GM21447 (cell line): ENCODE results near the gene MAPK10.
"Not testable (repeated sequence)": the region's sequence is repeated elsewhere in the genome, so short reads cannot be mapped to it uniquely, and the experiment has no call there.

Experiments used
- ATAC-seq: cut with Tn5 transposase; IDR thresholded peaks from one replicate; pipeline ENCODE4 v1.9.1; 2021; ENCODE audit not compliant: unreplicated experiment

MAPK10 gene

GRCh38 chr4:86043755-86044592 is 315.9 kb downstream of the MAPK10 start:
- ATAC-seq = no peak

GRCh38 chr4:86038037-86038436 is 321.8 kb downstream of the MAPK10 start:
- ATAC-seq = no peak

GRCh38 chr4:86036736-86037135 is 323.1 kb downstream of the MAPK10 start:
- ATAC-seq = no peak

DNA sequence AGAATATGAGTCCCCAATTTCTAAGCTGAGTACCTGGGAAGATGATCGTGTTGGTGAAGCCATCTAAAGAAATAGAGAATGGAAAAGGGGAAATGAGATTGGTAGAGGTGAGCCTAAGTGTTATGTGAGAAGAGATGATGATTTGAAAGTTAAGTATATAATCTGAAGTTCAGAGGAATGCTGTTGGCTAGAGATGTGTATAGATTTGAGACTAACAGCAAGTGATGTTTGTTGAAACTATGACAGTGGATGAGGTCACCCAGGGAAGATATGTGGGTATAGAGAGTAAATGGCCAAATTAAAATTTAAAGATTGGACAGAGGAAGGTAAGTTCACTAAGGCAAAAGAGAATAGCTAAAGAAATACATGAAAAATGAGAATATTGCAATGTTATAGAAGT is 324.2 kb downstream of the MAPK10 start:
- no peak for ATAC-seq

DNA sequence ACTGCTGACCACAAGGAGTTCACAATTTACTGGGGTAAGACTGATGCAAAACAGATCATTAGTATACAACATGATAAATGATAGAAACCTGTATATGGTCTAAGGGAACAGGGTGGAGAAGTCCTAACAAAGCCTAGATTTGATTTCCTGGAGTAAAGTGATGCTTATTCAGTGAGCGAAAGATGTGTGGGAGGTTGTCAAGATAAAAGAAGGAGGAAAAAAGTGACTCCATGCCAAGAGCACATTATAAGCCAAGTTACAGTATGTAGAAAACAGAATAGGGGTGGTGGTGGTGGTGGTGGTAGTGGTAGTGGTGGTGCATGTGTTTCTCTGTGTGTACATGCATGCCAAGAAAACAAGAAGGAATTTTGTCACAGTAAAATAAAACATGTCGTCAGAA is 325.2 kb downstream of the MAPK10 start:
- ATAC-seq = no peak

- ATAC-seq = no peak
Observed at GRCh38 chr4:86033171-86033570, 326.7 kb downstream of the MAPK10 start.

- ATAC-seq = no peak
Observed at GRCh38 chr4:86032476-86033022, 327.3 kb downstream of the MAPK10 start.

GRCh38 chr4:86031927-86032326 is 327.9 kb downstream of the MAPK10 start:
- no peak for ATAC-seq

DNA sequence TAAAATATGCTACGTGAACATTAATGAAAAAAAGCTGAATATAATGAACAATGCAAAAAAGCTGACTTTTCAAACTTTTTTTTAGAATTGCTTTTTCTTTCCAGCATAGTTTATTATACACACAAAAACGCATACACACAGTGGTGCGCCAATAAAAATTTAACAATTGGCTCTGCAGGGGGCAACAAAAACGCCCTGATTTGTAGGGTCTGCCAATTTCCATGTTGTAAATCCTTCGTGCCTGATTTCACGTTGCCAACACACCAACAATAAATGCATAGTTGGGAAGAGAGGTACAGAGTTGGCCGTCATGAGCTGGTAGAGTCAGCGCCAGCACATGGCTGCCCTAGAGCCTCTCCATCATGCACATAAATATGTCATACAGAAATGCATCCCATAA is 333.1 kb downstream of the MAPK10 start:
- ATAC-seq = no peak

GRCh38 chr4:86021671-86022070 is 338.2 kb downstream of the MAPK10 start:
- ATAC-seq = not testable (repeated sequence)

DNA sequence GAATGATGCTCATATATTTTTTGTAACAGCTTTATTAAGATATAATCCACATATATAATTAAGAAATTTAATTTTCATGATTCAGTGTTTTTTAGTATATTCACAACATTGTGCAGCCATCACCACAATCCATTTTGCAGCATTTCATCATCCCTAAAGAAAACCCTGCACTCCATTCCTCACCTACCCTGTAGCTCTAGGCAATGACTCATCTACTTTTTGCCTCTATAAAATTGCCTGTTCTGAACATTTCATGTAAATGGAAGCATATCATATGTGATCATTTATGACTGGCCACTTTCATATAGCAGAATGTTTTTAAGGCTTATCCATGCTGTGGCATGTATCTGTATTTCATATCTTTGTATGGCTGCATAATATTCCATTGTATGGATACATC is 339.9 kb downstream of the MAPK10 start:
- no peak for ATAC-seq

DNA sequence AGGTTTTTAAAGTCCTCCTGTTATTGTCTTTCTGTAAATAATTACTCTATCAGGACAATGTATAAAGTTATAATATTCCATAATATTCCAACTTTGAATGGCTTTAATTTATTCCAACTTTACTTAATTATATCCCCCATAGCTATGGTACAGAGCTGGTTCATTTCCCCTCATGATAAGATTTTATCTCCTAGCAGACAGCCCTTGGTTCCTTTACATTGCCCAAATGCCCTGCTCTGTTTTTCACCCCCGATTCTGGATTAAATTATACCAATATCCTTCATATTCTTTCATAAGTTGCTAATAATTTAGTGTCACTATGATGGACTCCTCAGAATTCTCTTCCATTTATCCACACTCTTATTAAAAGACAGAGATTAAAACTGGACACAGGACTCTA is 340.5 kb downstream of the MAPK10 start:
- no peak for ATAC-seq

- no peak for ATAC-seq
Observed at GRCh38 chr4:86015412-86016350, 344.2 kb downstream of the MAPK10 start.

DNA sequence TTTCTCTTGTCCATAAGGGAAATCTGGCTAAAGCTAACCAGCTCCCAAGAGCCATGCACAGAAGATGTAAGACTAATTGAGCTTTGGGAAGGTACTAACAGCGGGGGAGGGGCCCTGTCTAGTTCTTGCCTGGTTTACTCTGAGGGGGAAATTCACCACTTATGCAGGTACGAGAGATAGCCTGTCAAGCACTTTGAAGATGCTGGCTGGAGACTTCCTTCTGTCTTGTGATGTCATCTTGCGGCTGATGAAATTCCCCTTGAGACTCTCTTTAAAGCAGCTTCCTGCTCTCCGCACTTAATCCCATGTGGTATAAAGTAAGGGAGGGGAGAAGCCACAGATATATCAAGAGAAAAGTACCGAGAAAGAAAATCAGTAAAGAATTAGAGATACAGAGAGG is 345.3 kb downstream of the MAPK10 start:
- ATAC-seq = peak; percentile 95

- ATAC-seq = no peak
Observed at GRCh38 chr4:86013621-86014020, 346.2 kb downstream of the MAPK10 start.

DNA sequence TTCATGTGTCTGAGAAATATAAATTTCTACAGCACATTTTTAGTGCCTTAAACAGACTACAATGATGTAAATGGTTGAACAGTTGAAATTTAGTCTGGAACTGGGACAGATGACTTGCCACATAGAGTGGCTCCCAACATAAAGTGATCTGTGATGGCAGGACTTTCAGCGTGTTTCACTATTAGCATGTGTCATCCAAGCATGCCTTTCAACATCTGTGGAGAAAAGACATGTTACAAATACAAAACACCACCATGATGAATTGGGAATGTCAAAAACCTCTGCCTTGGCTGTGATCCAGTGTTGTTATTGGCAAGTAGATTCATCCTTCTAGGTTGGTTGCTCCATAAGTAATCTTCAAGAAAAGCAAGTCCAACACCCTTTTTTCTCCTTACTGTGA is 348.7 kb downstream of the MAPK10 start:
- ATAC-seq = no peak

- ATAC-seq = no peak
Observed at GRCh38 chr4:86007042-86007441, 352.8 kb downstream of the MAPK10 start.

DNA sequence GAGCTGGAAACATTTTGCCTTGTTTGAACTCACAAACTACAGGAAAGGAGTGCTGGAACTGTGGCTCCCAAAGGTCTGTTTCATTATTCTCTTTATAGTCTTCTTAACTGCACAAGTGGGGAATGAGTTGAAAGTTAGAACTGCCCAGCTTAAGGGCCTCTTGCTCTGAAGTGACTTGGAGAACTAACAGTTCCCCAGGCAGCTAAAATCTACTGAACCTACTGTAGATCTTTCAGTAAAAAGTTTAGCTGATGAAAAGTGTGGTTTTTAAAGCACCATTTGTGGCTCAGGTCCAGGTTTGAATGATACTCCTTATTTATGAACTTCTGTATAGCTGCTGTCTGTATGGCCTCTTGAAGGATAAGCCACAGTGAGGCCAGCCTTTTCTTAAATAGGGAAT is 353.8 kb downstream of the MAPK10 start:
- no peak for ATAC-seq

DNA sequence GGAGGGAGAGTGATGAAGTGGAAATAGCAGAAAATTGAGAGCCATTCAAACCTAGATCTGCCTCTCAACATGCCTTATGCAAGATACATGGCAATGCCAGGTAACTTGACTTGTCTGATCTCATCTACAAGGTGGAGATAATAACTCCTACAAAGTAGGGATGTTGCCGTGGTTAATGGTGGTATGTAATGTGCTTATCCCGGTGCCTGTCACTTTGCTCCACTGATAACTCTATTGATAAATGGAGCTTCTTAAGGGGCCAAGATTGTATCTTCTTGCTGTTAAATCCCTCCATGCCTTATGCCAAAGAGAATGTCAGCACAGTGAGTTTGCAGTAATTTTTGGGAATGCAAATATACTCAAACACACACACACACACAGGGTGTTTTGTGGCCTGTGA is 355.8 kb downstream of the MAPK10 start:
- no peak for ATAC-seq

DNA sequence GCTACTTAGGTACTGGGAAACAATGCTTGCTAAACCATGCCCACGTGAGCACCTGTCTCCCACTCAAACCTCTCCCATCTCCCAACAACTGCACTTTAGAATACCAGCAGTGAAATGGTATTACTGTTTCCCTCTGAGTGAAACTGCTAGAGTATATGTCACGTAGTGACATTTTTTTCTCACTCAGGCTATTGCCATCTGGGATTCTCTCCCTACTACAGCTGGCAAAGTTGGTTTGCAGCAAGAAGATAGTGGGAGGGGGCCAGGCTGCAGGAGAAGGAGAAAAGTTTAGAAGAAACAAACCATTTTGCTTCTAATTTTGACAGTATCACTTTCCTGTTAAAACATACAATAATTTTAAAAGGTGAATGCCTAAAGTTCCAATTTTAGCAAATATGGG is 358.3 kb downstream of the MAPK10 start:
- ATAC-seq = no peak

DNA sequence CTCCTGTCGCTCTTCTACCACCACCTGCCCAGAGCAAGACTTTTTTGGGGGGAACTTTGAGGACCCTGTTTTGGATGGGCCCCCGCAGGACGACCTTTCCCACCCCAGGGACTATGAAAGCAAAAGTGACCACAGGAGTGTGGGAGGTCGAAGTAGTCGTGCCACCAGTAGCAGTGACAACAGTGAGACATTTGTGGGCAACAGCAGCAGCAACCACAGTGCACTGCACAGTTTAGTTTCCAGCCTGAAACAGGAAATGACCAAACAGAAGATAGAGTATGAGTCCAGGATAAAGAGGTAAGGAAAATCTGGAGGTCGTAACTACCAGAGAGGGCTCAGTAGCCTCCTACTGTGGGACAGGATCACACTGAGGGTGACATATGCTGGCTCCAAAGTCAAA is 364.5 kb downstream of the MAPK10 start:
- no peak for ATAC-seq

DNA sequence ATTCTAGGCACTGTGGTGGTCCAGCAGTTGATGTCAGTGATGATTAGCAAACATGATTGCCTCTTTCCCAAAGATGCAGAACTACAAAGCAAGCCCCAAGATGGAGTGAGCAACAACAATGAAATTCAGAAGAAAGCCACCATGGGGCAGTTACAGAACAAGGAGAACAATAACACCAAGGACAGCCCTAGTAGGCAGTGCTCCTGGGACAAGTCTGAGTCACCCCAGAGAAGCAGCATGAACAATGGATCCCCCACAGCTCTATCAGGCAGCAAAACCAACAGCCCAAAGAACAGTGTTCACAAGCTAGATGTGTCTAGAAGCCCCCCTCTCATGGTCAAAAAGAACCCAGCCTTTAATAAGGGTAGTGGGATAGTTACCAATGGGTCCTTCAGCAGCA is 365.3 kb downstream of the MAPK10 start:
- no peak for ATAC-seq
